IMR-90 (cell line): ENCODE results near the gene SPTBN5. TPM values are rescaled to one million over a fixed set of nuclear protein-coding genes. Genes with fewer than 3 reads are reported as not detected.

Source experiments
- ATAC-seq: fragments of 200-7000 bp; cut with Tn5 transposase; 2 replicates; pipeline ENCODE4 v1.9.1; 2020; ENCODE audit warnings: low read depth, mild to moderate bottlenecking, moderate library complexity
- BruUV-seq: library from RNA; stranded (reverse); fragments of 400-500 nt; replicated peaks from 2 replicates; lab custom pipeline; 2021; lab: Mats Ljungman, UMichigan
- CTCF ChIA-PET: fragments of 300-600 bp; formaldehyde crosslinking; extraction: SDS; loops from one replicate; lab custom pipeline; 2021; ENCODE audit warnings: antibody characterized with exemption; lab: Yijun Ruan, JAX
- POLR2A ChIA-PET: fragments of 300-600 bp; sonication (Branson Sonifier 250); formaldehyde crosslinking; loops from one replicate; lab custom pipeline; 2022; ENCODE audit warnings: antibody characterized with exemption; ENCODE audit not compliant: unreplicated experiment; lab: Charles Lee
- DNase-seq: peaks from one replicate; pipeline ENCODE4 v3.0.0; 2013
- H2AFZ ChIP-seq: replicated peaks from 2 replicates; pipeline ENCODE3; 2013; ENCODE audit warnings: low read length, mild to moderate bottlenecking; ENCODE audit not compliant: poor library complexity
- H2AK5ac ChIP-seq: 2 replicates; pipeline ENCODE4 v1.6.1; 2013; ENCODE audit warnings: low read depth, low read length, inconsistent platforms
- H2AK9ac ChIP-seq: replicated peaks from 2 replicates; pipeline ENCODE3; 2013; ENCODE audit warnings: mild to moderate bottlenecking, low read depth, low read length, moderate library complexity; ENCODE audit not compliant: poor library complexity
- H2BK120ac ChIP-seq: 2 replicates; pipeline ENCODE4 v1.6.1; 2013; ENCODE audit warnings: low read depth, low read length, inconsistent platforms
- H2BK15ac ChIP-seq: 3 replicates; pipeline ENCODE4 v1.6.1; 2013; ENCODE audit warnings: low read depth, low read length, inconsistent platforms
- H2BK20ac ChIP-seq: 2 replicates; pipeline ENCODE4 v1.6.1; 2013; ENCODE audit warnings: low read depth, mild to moderate bottlenecking, inconsistent platforms, low read length, moderate library complexity
- H2BK5ac ChIP-seq: 2 replicates; pipeline ENCODE4 v1.6.1; 2013; ENCODE audit warnings: mild to moderate bottlenecking, low read depth, low read length, inconsistent platforms; ENCODE audit not compliant: poor library complexity, severe bottlenecking
- H3K14ac ChIP-seq: replicated peaks from 2 replicates; pipeline ENCODE4 v1.6.1; 2013; ENCODE audit warnings: low read depth, low read length, inconsistent platforms
- H3K18ac ChIP-seq: 2 replicates; pipeline ENCODE4 v1.6.1; 2013; ENCODE audit warnings: low read depth, low read length, control low read depth
- H3K23ac ChIP-seq: 2 replicates; pipeline ENCODE4 v1.6.1; 2013; ENCODE audit warnings: low read depth, low read length, inconsistent platforms
- H3K27ac ChIP-seq: 2 replicates; pipeline ENCODE4 v1.5.1; 2013; ENCODE audit warnings: mild to moderate bottlenecking, control low read depth, low read length; ENCODE audit not compliant: insufficient read depth
- H3K27me3 ChIP-seq: 2 replicates; pipeline ENCODE4 v1.6.1; 2013; ENCODE audit warnings: low read length; ENCODE audit not compliant: control insufficient read depth, insufficient read depth
- H3K36me3 ChIP-seq: 2 replicates; pipeline ENCODE4 v1.6.1; 2013; ENCODE audit warnings: low read length, mixed read lengths; ENCODE audit not compliant: control insufficient read depth, insufficient read depth
- H3K4ac ChIP-seq: 2 replicates; pipeline ENCODE4 v1.6.1; 2013; ENCODE audit warnings: low read depth, low read length, inconsistent platforms
- H3K4me1 ChIP-seq: 2 replicates; pipeline ENCODE4 v1.6.1; 2013; ENCODE audit warnings: low read length, mixed read lengths; ENCODE audit not compliant: control insufficient read depth, insufficient read depth
- H3K4me2 ChIP-seq: 2 replicates; pipeline ENCODE4 v1.6.1; 2013; ENCODE audit warnings: low read depth, mild to moderate bottlenecking, control low read depth, low read length, moderate library complexity
- H3K4me3 ChIP-seq: 2 replicates; pipeline ENCODE4 v1.5.1; 2013; ENCODE audit warnings: low read depth, mild to moderate bottlenecking, control low read depth, low read length, moderate library complexity; ENCODE audit not compliant: insufficient read depth
- H3K56ac ChIP-seq: 2 replicates; pipeline ENCODE4 v1.6.1; 2013; ENCODE audit warnings: low read length, inconsistent platforms; ENCODE audit not compliant: insufficient read depth; ENCODE audit errors: extremely low read depth
- H3K79me1 ChIP-seq, 2 experiments: 2 replicates each; pipeline ENCODE4 v1.6.1; 2013; ENCODE audit warnings: low read length in 2 of 2, inconsistent platforms in 1 of 2, low read depth in 1 of 2
- H3K9ac ChIP-seq: 2 replicates; pipeline ENCODE4 v1.6.1; 2013; ENCODE audit warnings: low read depth, low read length, control low read depth
- H3K9me1 ChIP-seq: 2 replicates; pipeline ENCODE4 v1.6.1; 2013; ENCODE audit warnings: low read length, inconsistent platforms; ENCODE audit not compliant: insufficient read depth
- H3K9me3 ChIP-seq: 2 replicates; pipeline ENCODE4 v1.6.1; 2013; ENCODE audit warnings: low read length; ENCODE audit not compliant: control insufficient read depth, insufficient read depth
- H4K20me1 ChIP-seq: 2 replicates; pipeline ENCODE4 v1.6.1; 2013; ENCODE audit warnings: low read length, inconsistent platforms; ENCODE audit not compliant: insufficient read depth
- H4K5ac ChIP-seq: 2 replicates; pipeline ENCODE4 v1.6.1; 2013; ENCODE audit warnings: mild to moderate bottlenecking, low read depth, low read length, control low read depth
- H4K8ac ChIP-seq, 2 experiments: 2 replicates each; pipeline ENCODE4 v1.6.1; 2013; ENCODE audit warnings: low read depth in 2 of 2, low read length in 2 of 2, control low read depth in 1 of 2, inconsistent platforms in 1 of 2
- H4K91ac ChIP-seq: 2 replicates; pipeline ENCODE4 v1.6.1; 2013; ENCODE audit warnings: low read depth, low read length, inconsistent platforms; ENCODE audit not compliant: insufficient read depth
- BHLHE40 ChIP-seq: fragments of 150-350 bp; IDR thresholded peaks from 2 replicates; pipeline ENCODE4 v1.6.1; 2016; ENCODE audit warnings: mild to moderate bottlenecking, low read depth, low read length
- FOS ChIP-seq: fragments of 150-350 bp; IDR thresholded peaks from 2 replicates; pipeline ENCODE4 v1.6.1; 2016; ENCODE audit warnings: low read depth, low read length
- MAZ ChIP-seq: IDR thresholded peaks from 2 replicates; pipeline ENCODE4 v1.6.1; 2012; ENCODE audit warnings: low read depth, mild to moderate bottlenecking, low read length, improper control_type of control experiment, moderate library complexity, borderline replicate concordance
- WGBS, 2 experiments: methylation state at CpG; one replicate each; pipeline versions ENCODE4 v1.1.5 to v1.1.7; 2013; ENCODE audit warnings: missing lambda C conversion rate in 2 of 2; ENCODE audit not compliant: insufficient read length in 1 of 2; ENCODE audit errors: extremely low coverage in 2 of 2; 5-methylcytosine and 5-hydroxymethylcytosine counted together
- dilution Hi-C: fragments of 300-500 bp; cut with HindIII; formaldehyde crosslinking; loops from one replicate; pipeline ENCODE4 v1.14.3; 2018; ENCODE audit warnings: low sequenced_read_pairs; ENCODE audit not compliant: unreplicated experiment
- in situ Hi-C: fragments of 300-500 bp; cut with MboI; formaldehyde crosslinking; loops from 3 replicates; pipeline ENCODE4 v1.14.3; 2019; ENCODE audit warnings: low sequenced_read_pairs, inconsistent platforms, mixed read lengths
- intact Hi-C: fragments of 100-400 bp; cut with micrococcal nuclease; formaldehyde crosslinking; loops from 2 replicates; pipeline ENCODE4 v1.10.0; 2022
- polyA plus RNA-seq, 3 experiments: library from polyadenylated mRNA; depleted of rRNA; stranded (reverse); fragments of >200 nt; gene quantifications; 2 replicates each; pipeline ENCODE4 v1.2.3, GENCODE V29; 2012; ENCODE audit warnings: low replicate concordance in 1 of 3
- total RNA-seq: library from RNA; depleted of rRNA; stranded (reverse); fragments of >200 nt; gene quantifications from 2 replicates; pipeline ENCODE4 v1.2.3, GENCODE V29; 2012

SPTBN5 gene
- total and polyA plus RNA-seq, 2 of the 4 experiments (the other 2 are of a cell fraction): under 0.01 to 0.38 TPM

DNA sequence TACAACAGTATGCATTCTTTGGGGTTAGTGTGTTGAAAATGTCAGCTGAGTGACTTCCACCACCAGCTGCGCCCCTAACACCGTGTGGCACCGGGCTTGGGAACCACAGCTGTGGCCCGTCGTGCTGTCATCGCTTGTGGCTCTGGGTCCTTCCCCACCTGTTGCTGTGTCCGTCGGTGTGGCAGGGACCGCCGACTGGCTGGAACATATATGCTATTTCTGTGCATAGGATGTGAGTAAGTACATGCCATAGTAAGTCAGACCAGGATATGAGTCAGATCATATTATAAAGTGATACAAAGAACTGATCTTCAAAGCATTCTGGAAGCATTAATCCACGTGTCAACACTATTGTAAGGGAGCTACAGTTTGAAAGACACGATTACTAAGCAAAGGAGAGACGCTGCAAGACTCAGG lies 46.6 kb upstream of the SPTBN5 start:
- peaks cover 48 to 84% of the 10 kb centered on the region in 2 experiments for H3K79me1 ChIP-seq
- peak overlapping the region; percentile 80 for H2AK5ac ChIP-seq
- H3K4me2 ChIP-seq: peak overlapping the region; percentile 6; the same call in 1 of the 2 replicates
- CTCF ChIA-PET: interaction anchor here (1.3 kb wide), 1 partner anchor 10 kb away, joined by 3 read pairs; no protein-coding TSS in a partner anchor
- peaks cover 39% of the 10 kb centered on the region for H3K4me1 ChIP-seq
- no TSS peak for BruUV-seq
- H3K23ac ChIP-seq: peak overlapping the region; percentile 57; the same call in 1 of the 2 replicates
- no peaks in the 10 kb centered on the region for H3K9me3 ChIP-seq
- no peak overlapping the region for H3K4me3 ChIP-seq
- H3K14ac ChIP-seq: peak overlapping the region; percentile 50; the same call in 1 of the 2 replicates
- DNase-seq: peak; percentile 87
- peak; percentile 19 for ATAC-seq
- peak overlapping the region; percentile 65; the same call in 1 of the 2 replicates for H3K18ac ChIP-seq
- intact Hi-C loops (no loop called here), in situ Hi-C loops (no loop called here), dilution Hi-C loops (no loop called here)
- peak overlapping the region; percentile 34; the same call in 1 of the 2 replicates for H3K27ac ChIP-seq
- peak overlapping the region; percentile 68 for H2BK5ac ChIP-seq
- peaks cover 45% of the 10 kb centered on the region for H3K9me1 ChIP-seq
- POLR2A ChIA-PET: interaction anchor here (0.6 kb wide), 1 partner anchor 12 kb away, joined by 4 read pairs; no protein-coding TSS in a partner anchor
- peak overlapping the region; percentile 69 to 71 for H4K8ac ChIP-seq
- peak; percentile 28; the same call in 1 of the 2 replicates for TF ChIP-seq FOS
- no peak for TF ChIP-seq MAZ
- peak; percentile 60 for TF ChIP-seq BHLHE40
- peak overlapping the region; percentile 79 for H2AFZ ChIP-seq
- peak overlapping the region; percentile 88; the same call in 2 of the 3 replicates for H2BK15ac ChIP-seq
- peak overlapping the region; percentile 8 for H2AK9ac ChIP-seq
- peaks cover 1% of the 10 kb centered on the region; the same call in 1 of the 2 replicates for H3K36me3 ChIP-seq
- H3K4ac ChIP-seq: peak overlapping the region; percentile 75
- H3K9ac ChIP-seq: no peak overlapping the region
- WGBS, 2 experiments: 0% methylated on average over 1 of the region's 13 CpGs; no CpG with 5 or more reads in 1 of the 2 experiments
- H4K5ac ChIP-seq: peak overlapping the region; percentile 56; the same call in 1 of the 2 replicates
- no peaks in the 10 kb centered on the region for H3K27me3 ChIP-seq
- H2BK20ac ChIP-seq: peak overlapping the region; percentile 93
- no peaks in the 10 kb centered on the region for H4K20me1 ChIP-seq
- peak overlapping the region; percentile 81 for H2BK120ac ChIP-seq
- H4K91ac ChIP-seq: peak overlapping the region; percentile 71
- H3K56ac ChIP-seq: peak overlapping the region; percentile 18; the same call in 1 of the 2 replicates
